Uterus (tissue), 4 donors: ENCODE results near the gene PRKAG2. TPM values are rescaled to one million over a fixed set of nuclear protein-coding genes. Genes with fewer than 3 reads are reported as not detected.
"Not testable (repeated sequence)": the region's sequence is repeated elsewhere in the genome, so short reads cannot be mapped to it uniquely, and the experiment has no call there.

Experiments
- DNase-seq, 2 donors: peaks; one replicate each; pipeline ENCODE4 v3.0.0-alpha.2; 2019 to 2020
- H3K27ac ChIP-seq, 2 donors: fragments of 200-600 bp; sonication (generic); 1 replicate in 1 of 2; 2 replicates in 1 of 2; pipeline ENCODE4 v1.5.1; 2016 to 2018
- H3K27me3 ChIP-seq, 2 donors: fragments of 200-600 bp; sonication (generic); one replicate each; pipeline ENCODE4 v1.5.1; 2018 to 2019; ENCODE audit warnings: control low read depth in 1 of 2
- H3K36me3 ChIP-seq, 2 donors: fragments of 200-600 bp; sonication (generic); one replicate each; pipeline ENCODE4 v1.5.1; 2019; ENCODE audit warnings: control low read depth in 1 of 2
- H3K4me1 ChIP-seq, 2 donors: fragments of 200-600 bp; sonication (generic); one replicate each; pipeline ENCODE4 v1.5.1; 2018 to 2019; ENCODE audit warnings: control low read depth in 1 of 2
- H3K4me3 ChIP-seq, 2 donors: fragments of 200-600 bp; sonication (generic); 1 replicate in 1 of 2; 2 replicates in 1 of 2; pipeline ENCODE4 v1.5.1; 2018 to 2019; ENCODE audit warnings: mild to moderate bottlenecking in 1 of 2
- H3K9me3 ChIP-seq, 2 donors: fragments of 200-600 bp; sonication (generic); one replicate each; pipeline ENCODE4 v1.5.1; 2019; ENCODE audit warnings: control low read depth in 1 of 2
- POLR2A ChIP-seq, 2 donors: fragments of 450-650 bp; IDR thresholded peaks; one replicate each; pipeline ENCODE4 v1.6.1; 2016; ENCODE audit warnings: antibody characterized with exemption in 2 of 2, mild to moderate bottlenecking in 1 of 2, moderate library complexity in 1 of 2
- intact Hi-C: fragments of 100-400 bp; cut with DNase I; formaldehyde crosslinking; loops from one replicate; pipeline ENCODE4 v1.15.1; 2023; ENCODE audit warnings: low total_unique reads
- total RNA-seq, 4 donors: library from RNA; depleted of rRNA in 3 of 4; stranded (reverse); fragments of >200 nt in 3 of 4; gene quantifications; one replicate each; pipeline versions ENCODE4 v1.1.0 to v1.2.4, GENCODE V29; 2014 to 2023
- TF ChIP-seq, protein P1 (sequence below), 4 experiments: fragments of 200-600 bp in 2 of 4; fragments of 450-650 bp in 2 of 4; sonication (generic) in 2 of 4; IDR thresholded peaks; one replicate each; pipeline ENCODE4 v1.5.1; 2016 to 2019; ENCODE audit warnings: antibody characterized with exemption in 4 of 4, mild to moderate bottlenecking in 2 of 4, moderate library complexity in 1 of 4
- donor health status: DM: yes; HTN: yes; CAD: no.

The PRKAG2 gene
- total RNA-seq, 4 donors from 2014 or later = 15.1 to 66.2 (median 33.6) TPM

DNA sequence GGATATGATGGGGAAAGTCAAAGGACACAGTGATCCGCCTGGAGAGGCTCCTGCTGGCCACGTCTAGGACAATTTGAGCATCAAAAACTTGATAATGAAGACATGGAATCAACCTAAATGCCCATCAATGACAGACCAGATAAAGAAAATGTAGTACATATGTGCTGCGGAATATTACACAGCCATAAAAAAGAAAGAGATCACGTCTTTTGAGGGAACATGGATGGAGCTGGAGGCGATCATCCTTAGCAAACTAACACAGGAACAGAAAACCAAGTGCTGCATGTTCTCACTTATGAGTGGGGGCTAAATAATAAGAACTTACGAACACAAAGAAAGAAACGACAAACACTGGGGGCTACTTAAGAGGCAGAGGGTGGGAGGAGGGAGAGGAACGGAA lies 124.9 kb downstream of the PRKAG2 start:
- intact Hi-C loops = loop anchor here (10.0 kb wide), 1 partner anchor 287 kb away; no protein-coding TSS in a partner anchor
- TF ChIP-seq, protein P1, sequence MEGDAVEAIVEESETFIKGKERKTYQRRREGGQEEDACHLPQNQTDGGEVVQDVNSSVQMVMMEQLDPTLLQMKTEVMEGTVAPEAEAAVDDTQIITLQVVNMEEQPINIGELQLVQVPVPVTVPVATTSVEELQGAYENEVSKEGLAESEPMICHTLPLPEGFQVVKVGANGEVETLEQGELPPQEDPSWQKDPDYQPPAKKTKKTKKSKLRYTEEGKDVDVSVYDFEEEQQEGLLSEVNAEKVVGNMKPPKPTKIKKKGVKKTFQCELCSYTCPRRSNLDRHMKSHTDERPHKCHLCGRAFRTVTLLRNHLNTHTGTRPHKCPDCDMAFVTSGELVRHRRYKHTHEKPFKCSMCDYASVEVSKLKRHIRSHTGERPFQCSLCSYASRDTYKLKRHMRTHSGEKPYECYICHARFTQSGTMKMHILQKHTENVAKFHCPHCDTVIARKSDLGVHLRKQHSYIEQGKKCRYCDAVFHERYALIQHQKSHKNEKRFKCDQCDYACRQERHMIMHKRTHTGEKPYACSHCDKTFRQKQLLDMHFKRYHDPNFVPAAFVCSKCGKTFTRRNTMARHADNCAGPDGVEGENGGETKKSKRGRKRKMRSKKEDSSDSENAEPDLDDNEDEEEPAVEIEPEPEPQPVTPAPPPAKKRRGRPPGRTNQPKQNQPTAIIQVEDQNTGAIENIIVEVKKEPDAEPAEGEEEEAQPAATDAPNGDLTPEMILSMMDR (IDR thresholded peaks at IDR 0.05) = no peak
- no peak for TF ChIP-seq POLR2A (IDR thresholded peaks at IDR 0.05)

DNA sequence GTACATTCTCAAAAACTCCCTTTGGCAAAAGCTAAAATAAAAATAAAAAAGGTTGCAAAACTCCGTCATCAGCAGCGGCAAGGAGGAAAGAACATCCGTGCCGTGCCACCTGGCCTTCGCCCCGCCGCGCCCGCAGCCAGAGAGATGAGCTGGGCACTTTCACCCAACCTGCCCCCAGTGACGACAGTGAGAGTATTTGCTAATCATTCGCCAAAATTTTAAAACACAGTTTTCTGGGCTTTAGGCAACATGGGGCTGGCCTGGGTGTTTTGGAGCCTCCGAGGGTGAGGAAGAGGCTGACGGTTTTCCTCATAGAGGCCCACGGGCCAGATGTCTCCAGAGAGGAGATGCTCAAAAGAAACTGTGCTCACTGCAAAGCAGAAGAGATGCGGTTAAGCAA lies 128.2 kb downstream of the PRKAG2 start:
- H3K4me1 ChIP-seq = no peaks in the 10 kb centered on the region
- intact Hi-C loops = no loop called here
- no peaks in the 10 kb centered on the region for H3K9me3 ChIP-seq
- H3K4me3 ChIP-seq = no peak overlapping the region
- DNase-seq = no peak
- no peaks in the 10 kb centered on the region for H3K36me3 ChIP-seq
- H3K27me3 ChIP-seq = no peaks in the 10 kb centered on the region
- H3K27ac ChIP-seq = no peak overlapping the region
- no peak for TF ChIP-seq POLR2A (IDR thresholded peaks at IDR 0.05)
- TF ChIP-seq, protein P1 (IDR thresholded peaks at IDR 0.05) = no peak

More for the DNA sequence above, 124.9 kb downstream of the PRKAG2 start:
- H3K9me3 ChIP-seq = no peaks in the 10 kb centered on the region
- no peak for DNase-seq
- no peak overlapping the region for H3K27ac ChIP-seq
- H3K36me3 ChIP-seq = no peaks in the 10 kb centered on the region
- no peaks in the 10 kb centered on the region for H3K4me1 ChIP-seq
- no peaks in the 10 kb centered on the region for H3K27me3 ChIP-seq
- H3K4me3 ChIP-seq = no peak overlapping the region

DNA sequence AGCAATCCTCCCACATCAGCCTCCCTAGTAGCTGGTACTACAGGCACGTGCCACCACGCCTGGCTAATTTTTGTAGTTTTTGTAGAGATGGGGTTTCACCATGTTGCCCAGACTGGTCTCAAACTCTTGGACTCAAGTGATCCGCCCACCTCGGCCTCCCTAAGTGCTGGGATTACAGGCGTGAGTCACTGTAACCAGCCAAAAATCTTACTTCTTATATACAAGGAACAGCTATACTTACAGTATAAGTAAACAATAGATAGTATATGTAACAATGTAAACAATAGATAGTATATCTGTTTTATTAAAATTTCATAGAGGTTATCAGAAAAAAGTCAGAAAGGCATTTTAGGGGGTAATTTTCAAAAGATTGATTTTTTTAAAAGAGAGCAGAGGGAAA lies 128.9 kb downstream of the PRKAG2 start:
- H3K36me3 ChIP-seq, H3K27me3 ChIP-seq, intact Hi-C loops, H3K4me3 ChIP-seq, H3K27ac ChIP-seq, DNase-seq, H3K4me1 ChIP-seq, H3K9me3 ChIP-seq: not testable (repeated sequence)

DNA sequence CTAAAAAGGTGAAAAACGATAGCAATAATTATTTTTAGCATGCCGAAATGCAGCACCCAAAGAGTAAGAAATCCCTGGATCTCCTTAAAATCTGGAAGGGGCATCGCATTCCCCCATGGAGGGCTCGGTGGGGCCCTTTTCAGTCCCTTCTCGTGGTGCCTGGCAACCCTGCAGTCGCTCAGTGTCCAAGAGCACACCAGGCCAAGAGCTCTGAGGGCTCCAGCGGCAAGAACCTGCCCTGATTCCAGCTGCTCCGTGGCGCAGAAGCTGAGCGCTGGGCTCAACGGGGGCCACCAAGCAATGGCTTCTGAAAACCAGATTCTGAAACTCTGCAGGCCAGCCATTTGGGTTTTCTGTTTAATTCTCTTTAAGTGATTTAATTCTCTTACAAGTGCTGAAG lies 131.2 kb downstream of the PRKAG2 start:
- TF ChIP-seq POLR2A (IDR thresholded peaks at IDR 0.05) = no peak
- TF ChIP-seq, protein P1 (IDR thresholded peaks at IDR 0.05) = no peak
- Histone ChIP-seq H3K36me3 (no peaks in the 10 kb centered on the region), H3K4me3 (no peak overlapping the region), H3K4me1 (no peaks in the 10 kb centered on the region), H3K27me3 (no peaks in the 10 kb centered on the region), H3K27ac (no peak overlapping the region), H3K9me3 (no peaks in the 10 kb centered on the region)
- intact Hi-C loops = no loop called here
- DNase-seq = no peak

DNA sequence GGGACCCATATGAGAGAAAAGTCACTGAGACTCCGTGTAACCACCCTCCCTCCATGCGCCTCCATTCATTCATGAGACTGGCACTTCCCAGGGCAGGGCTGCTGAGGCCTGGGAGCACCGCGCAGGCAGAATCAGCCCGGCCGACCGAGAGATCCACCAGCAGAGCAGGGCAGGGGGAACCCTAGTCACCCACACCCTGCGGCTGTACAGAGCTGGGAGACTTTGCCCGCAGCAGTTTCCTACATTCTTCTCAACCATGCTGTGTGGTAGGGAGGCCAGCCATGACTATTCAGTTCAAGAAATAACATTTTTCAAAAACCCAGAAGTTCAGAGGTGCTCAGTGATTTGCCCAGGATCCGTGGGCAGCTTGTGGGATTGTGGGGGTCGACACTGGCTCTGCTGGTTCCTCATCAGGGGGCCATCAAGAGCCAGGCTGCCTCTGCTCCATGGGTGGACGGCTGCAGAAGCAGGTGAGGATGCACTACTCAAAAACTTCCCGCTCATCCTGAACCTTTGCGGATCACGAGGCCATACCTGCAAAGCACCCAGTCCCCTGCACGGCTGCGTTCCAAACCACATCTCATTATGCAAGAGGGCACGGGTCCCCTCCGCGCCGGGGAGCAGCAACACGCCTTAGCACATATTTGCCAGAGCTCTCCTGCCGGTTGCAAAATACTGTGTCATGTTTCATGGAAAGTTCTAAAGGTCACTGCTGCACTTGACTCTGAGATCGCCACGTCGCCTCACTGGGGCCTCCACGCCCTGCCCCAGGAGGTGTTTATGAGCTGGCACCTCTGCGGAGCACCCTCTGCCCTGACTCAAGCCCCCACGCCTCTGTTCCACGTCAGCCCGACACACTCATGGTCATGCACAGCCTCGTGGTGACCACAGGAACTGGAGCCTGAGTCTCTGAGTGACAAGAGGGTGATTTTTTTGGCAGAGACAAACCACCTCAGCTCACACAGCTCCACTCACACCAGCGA lies 132.0 kb downstream of the PRKAG2 start:
- DNase-seq = no peak
- no peaks in the 10 kb centered on the region for H3K4me1 ChIP-seq
- intact Hi-C loops = no loop called here
- TF ChIP-seq, protein P1 (IDR thresholded peaks at IDR 0.05) = no peak
- TF ChIP-seq POLR2A (IDR thresholded peaks at IDR 0.05) = no peak
- H3K4me3 ChIP-seq = no peak overlapping the region
- no peaks in the 10 kb centered on the region for H3K9me3 ChIP-seq
- no peaks in the 10 kb centered on the region for H3K36me3 ChIP-seq
- no peak overlapping the region for H3K27ac ChIP-seq
- H3K27me3 ChIP-seq = no peaks in the 10 kb centered on the region
